Breast epithelium (tissue), 4 donors: ENCODE measurements around the gene OCA2. TPM values are rescaled to one million over a fixed set of nuclear protein-coding genes. Genes with fewer than 3 reads are reported as not detected.

Source experiments
- DNase-seq, 2 donors: peaks; one replicate each; pipeline ENCODE4 v3.0.0-alpha.2; 2019; ENCODE audit warnings: low spot score in 2 of 2
- H3K27ac ChIP-seq, 2 donors: fragments of 200-600 bp; sonication (generic) in 1 of 2; one replicate each; pipeline ENCODE4 v1.5.1; 2016 to 2019; ENCODE audit warnings: mild to moderate bottlenecking in 1 of 2
- H3K27me3 ChIP-seq, 2 donors: fragments of 200-600 bp; sonication (generic) in 1 of 2; one replicate each; pipeline versions ENCODE4 v1.5.1 to v1.6.0; 2017 to 2019; ENCODE audit warnings: control low read depth in 1 of 2, mild to moderate bottlenecking in 1 of 2
- H3K36me3 ChIP-seq: fragments of 200-600 bp; one replicate; pipeline ENCODE4 v1.5.1; 2019
- H3K4me1 ChIP-seq, 2 donors: fragments of 200-600 bp; sonication (generic); one replicate each; pipeline ENCODE4 v1.5.1; 2016 to 2019; ENCODE audit warnings: control low read depth in 1 of 2
- H3K4me3 ChIP-seq, 3 donors: fragments of 200-600 bp; sonication (generic); 1 replicate in 2 of 3; 2 replicates in 1 of 3; pipeline ENCODE4 v1.5.1; 2016 to 2019; ENCODE audit warnings: mild to moderate bottlenecking in 3 of 3, moderate library complexity in 2 of 3
- H3K9me3 ChIP-seq, 2 donors: fragments of 200-600 bp; sonication (generic) in 1 of 2; one replicate each; pipeline ENCODE4 v1.5.1; 2016 to 2019; ENCODE audit warnings: control low read depth in 1 of 2
- POLR2A ChIP-seq: fragments of 450-650 bp; IDR thresholded peaks from one replicate; pipeline ENCODE4 v1.6.1; 2016; ENCODE audit warnings: antibody characterized with exemption, mild to moderate bottlenecking, moderate library complexity
- POLR2AphosphoS5 ChIP-seq, 3 donors: sonication (generic); formaldehyde crosslinking; IDR thresholded peaks; one replicate each; pipeline ENCODE4 v1.6.1; 2017; ENCODE audit warnings: antibody characterized with exemption in 3 of 3
- intact Hi-C: fragments of 100-400 bp; cut with DNase I; formaldehyde crosslinking; loops from one replicate; pipeline ENCODE4 v1.15.1; 2023; ENCODE audit warnings: low total_unique reads
- total RNA-seq, 3 donors: library from RNA; depleted of rRNA; stranded (reverse); fragments of >200 nt; gene quantifications; one replicate each; pipeline ENCODE4 v1.1.0, GENCODE V29; 2016
- TF ChIP-seq, protein P1 (sequence below), 3 donors: fragments of 450-650 bp; IDR thresholded peaks; one replicate each; pipeline ENCODE4 v1.5.1; 2016 to 2017; ENCODE audit warnings: antibody characterized with exemption in 3 of 3, mild to moderate bottlenecking in 3 of 3, moderate library complexity in 3 of 3

Gene OCA2
- total RNA-seq, 3 donors from 2014 or later = 0.59 to 0.80 (median 0.66) TPM

DNA sequence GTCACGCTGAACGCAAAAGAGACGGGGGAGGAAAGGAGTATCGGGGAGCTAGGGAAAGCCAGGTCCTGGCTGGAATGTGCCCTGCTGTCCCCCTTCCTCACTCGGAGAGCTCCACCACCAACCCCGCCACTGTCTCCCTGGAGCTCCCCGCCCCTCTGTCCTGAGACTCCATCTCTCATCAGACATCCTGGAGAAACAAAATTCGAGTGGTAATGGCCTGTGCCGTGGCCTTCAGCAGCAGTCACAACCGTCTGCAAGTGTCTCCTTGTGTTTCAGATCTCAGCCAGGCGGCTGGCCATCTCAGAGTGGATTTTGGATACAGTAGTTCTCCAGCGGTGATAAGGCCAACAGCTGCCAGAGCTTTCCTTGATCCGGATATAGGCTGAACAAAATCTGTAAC lies 76.9 kb downstream of the OCA2 start:
- Histone ChIP-seq H3K4me1 (no peaks in the 10 kb centered on the region), H3K27me3 (no peaks in the 10 kb centered on the region), H3K9me3 (no peaks in the 10 kb centered on the region), H3K4me3 (no peak overlapping the region), H3K36me3 (no peaks in the 10 kb centered on the region), H3K27ac (no peak overlapping the region)
- intact Hi-C loops = no loop called here
- TF ChIP-seq POLR2A = no peak
- TF ChIP-seq, protein P1, sequence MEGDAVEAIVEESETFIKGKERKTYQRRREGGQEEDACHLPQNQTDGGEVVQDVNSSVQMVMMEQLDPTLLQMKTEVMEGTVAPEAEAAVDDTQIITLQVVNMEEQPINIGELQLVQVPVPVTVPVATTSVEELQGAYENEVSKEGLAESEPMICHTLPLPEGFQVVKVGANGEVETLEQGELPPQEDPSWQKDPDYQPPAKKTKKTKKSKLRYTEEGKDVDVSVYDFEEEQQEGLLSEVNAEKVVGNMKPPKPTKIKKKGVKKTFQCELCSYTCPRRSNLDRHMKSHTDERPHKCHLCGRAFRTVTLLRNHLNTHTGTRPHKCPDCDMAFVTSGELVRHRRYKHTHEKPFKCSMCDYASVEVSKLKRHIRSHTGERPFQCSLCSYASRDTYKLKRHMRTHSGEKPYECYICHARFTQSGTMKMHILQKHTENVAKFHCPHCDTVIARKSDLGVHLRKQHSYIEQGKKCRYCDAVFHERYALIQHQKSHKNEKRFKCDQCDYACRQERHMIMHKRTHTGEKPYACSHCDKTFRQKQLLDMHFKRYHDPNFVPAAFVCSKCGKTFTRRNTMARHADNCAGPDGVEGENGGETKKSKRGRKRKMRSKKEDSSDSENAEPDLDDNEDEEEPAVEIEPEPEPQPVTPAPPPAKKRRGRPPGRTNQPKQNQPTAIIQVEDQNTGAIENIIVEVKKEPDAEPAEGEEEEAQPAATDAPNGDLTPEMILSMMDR (IDR thresholded peaks at IDR 0.05) = no peak
- no peak for TF ChIP-seq POLR2AphosphoS5 (IDR thresholded peaks at IDR 0.05)
- no peak for DNase-seq

DNA sequence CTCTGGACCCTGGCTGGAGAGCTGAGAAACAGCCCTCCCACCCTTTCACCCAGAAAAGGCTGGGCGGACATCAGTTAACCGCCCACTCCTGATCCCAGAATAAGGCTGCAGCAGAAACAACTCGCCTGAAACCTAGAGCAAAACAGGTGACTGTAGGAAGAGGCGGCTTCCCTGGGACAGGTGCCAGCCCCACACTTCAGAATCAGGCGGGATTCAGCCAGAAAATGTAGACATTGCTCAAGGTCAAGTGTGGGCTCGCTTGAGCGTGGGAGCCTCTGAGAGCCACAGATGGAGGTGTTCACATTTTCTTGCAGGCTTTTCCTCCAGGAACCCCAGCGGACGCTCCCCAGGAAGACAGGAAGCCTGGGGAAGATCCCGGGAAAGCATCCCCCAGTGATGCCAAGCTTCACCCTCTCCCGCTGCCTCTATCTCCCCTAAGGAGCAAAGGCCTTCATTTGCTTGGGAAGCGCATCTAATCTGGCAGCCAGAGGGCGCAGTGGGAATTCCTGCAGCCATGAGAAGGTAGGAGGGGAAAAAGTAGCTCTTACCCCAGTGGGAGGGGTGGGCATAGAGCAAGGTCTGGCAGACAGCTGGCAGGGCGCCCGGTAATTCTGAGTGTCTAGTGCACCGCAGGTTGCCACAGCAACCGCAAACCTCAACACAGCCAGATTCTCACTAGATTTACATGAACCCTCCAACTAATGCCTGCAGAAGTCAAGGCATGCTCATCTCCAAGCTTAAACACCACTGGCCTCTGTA lies 77.7 kb downstream of the OCA2 start:
- peak in 1 of 2 donors; percentile 32 for DNase-seq
- H3K36me3 ChIP-seq = no peaks in the 10 kb centered on the region
- no peaks in the 10 kb centered on the region for H3K9me3 ChIP-seq
- no peak overlapping the region for H3K4me3 ChIP-seq
- TF ChIP-seq POLR2AphosphoS5 (IDR thresholded peaks at IDR 0.05) = no peak
- TF ChIP-seq, protein P1 (IDR thresholded peaks at IDR 0.05) = peak in 1 of 3 donors; percentile 21
- no peaks in the 10 kb centered on the region for H3K27me3 ChIP-seq
- no peaks in the 10 kb centered on the region for H3K4me1 ChIP-seq
- intact Hi-C loops = no loop called here
- H3K27ac ChIP-seq = no peak overlapping the region

DNA sequence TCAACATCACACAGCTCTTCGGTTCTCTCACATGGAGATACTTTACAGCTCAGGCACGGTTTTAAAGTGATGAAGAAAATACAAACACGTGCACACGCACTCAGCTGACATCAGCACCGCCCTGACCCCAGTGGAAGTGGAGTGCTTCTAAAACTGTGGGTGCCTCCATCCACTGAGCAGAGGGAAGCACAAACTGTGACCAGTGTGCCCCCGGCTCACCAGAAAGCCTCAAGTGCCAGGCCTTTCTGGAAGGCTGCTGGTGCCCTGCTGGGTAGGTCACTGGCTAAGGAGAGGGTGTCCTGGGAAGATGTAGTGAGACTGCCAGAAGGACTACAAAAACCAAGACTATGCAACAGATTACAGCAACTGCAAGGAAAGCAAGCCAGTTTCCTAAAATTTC lies 78.5 kb downstream of the OCA2 start:
- H3K36me3 ChIP-seq = no peaks in the 10 kb centered on the region

DNA sequence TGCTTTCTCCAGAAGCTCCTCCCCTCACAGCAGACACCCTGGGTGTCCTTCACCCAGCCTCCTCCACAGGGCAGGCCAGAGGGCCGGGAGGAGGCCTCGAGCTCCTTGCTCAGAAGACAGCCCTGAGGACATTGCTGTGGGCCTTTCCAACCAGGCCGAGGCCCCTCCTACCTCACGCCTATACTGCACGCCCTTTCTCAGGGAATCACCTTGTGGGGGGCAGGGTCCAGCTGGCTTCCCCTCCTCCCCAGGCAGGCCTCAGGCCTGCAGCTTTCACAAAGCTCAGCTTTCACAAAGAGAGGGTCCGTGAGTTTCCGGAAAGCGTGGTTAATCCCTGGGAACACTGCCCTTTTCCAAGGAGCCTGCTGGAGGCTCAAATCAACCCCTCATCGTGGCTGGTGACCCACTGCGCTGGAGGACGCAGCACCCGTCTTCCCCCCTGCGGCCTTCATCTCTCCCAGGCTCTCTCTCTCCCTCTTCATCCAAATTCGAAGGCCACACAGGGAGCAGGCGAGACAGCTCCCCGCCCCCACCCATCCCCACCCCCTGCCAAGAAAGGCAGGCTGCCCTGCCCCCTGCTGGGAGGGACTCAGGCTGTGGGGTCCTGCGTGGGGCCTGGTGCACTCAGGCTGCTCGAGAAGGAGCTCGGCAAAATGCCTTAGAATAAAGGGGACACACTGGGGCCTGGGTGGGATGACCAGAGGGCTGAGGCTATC lies 79.4 kb downstream of the OCA2 start:
- no peaks in the 10 kb centered on the region for H3K36me3 ChIP-seq
- H3K4me3 ChIP-seq = no peak overlapping the region
- no peak overlapping the region for H3K27ac ChIP-seq
- no peaks in the 10 kb centered on the region for H3K9me3 ChIP-seq
- intact Hi-C loops = no loop called here
- no peaks in the 10 kb centered on the region for H3K27me3 ChIP-seq
- DNase-seq = no peak
- H3K4me1 ChIP-seq = no peaks in the 10 kb centered on the region
- TF ChIP-seq, protein P1 (IDR thresholded peaks at IDR 0.05) = no peak
- TF ChIP-seq POLR2AphosphoS5 (IDR thresholded peaks at IDR 0.05) (no peak), POLR2A (no peak)

More for the DNA sequence above, 78.5 kb downstream of the OCA2 start:
- no peaks in the 10 kb centered on the region for H3K9me3 ChIP-seq
- TF ChIP-seq, protein P1 (IDR thresholded peaks at IDR 0.05) = no peak
- no peak for TF ChIP-seq POLR2A
- TF ChIP-seq POLR2AphosphoS5 (IDR thresholded peaks at IDR 0.05) = no peak
- no peak for DNase-seq
- H3K4me1 ChIP-seq = no peaks in the 10 kb centered on the region
- H3K27ac ChIP-seq = no peak overlapping the region
- no peak overlapping the region for H3K4me3 ChIP-seq
- intact Hi-C loops = no loop called here
- no peaks in the 10 kb centered on the region for H3K27me3 ChIP-seq
